Smooth muscle cell (in vitro differentiated cells): ENCODE results near the gene MTHFD1L. TPM values are rescaled to one million over a fixed set of nuclear protein-coding genes. Genes with fewer than 3 reads are reported as not detected.

Experiments
- DNase-seq: peaks from one replicate; lab custom pipeline; 2025; ENCODE audit not compliant: unreplicated experiment; lab: John Stamatoyannopoulos, UW
- H2AFZ ChIP-seq: fragments of 200-600 bp; sonication (generic); 2 replicates; pipeline ENCODE4 v1.6.0; 2016; ENCODE audit warnings: antibody characterized with exemption, low read depth, mild to moderate bottlenecking
- H3F3A ChIP-seq: fragments of 200-600 bp; sonication (generic); 2 replicates; pipeline ENCODE4 v1.6.0; 2017; ENCODE audit warnings: antibody characterized with exemption, low read depth
- H3K27ac ChIP-seq: fragments of 200-600 bp; sonication (generic); 2 replicates; pipeline ENCODE4 v1.5.1; 2016; ENCODE audit warnings: low read depth, mild to moderate bottlenecking
- H3K27me3 ChIP-seq: fragments of 200-600 bp; sonication (generic); 2 replicates; pipeline ENCODE4 v1.6.1; 2016; ENCODE audit warnings: low read depth, mild to moderate bottlenecking
- H3K36me3 ChIP-seq: fragments of 200-600 bp; sonication (generic); 2 replicates; pipeline ENCODE4 v1.5.1; 2016; ENCODE audit warnings: low read depth
- H3K4me1 ChIP-seq: fragments of 200-600 bp; sonication (generic); 2 replicates; pipeline ENCODE4 v1.5.1; 2016; ENCODE audit warnings: low read depth
- H3K4me2 ChIP-seq: fragments of 200-600 bp; sonication (generic); 2 replicates; pipeline ENCODE4 v1.6.0; 2016; ENCODE audit warnings: mild to moderate bottlenecking
- H3K4me3 ChIP-seq: fragments of 200-600 bp; sonication (generic); 2 replicates; pipeline ENCODE4 v1.5.1; 2016; ENCODE audit warnings: mild to moderate bottlenecking
- H3K79me2 ChIP-seq: fragments of 200-600 bp; sonication (generic); 2 replicates; pipeline ENCODE4 v1.6.0; 2016; ENCODE audit warnings: low read depth, mild to moderate bottlenecking
- H3K9ac ChIP-seq: fragments of 200-600 bp; sonication (generic); 2 replicates; pipeline ENCODE4 v1.6.0; 2016; ENCODE audit warnings: low read depth
- H3K9me3 ChIP-seq: fragments of 200-600 bp; sonication (generic); replicated peaks from 2 replicates; pipeline ENCODE4 v1.5.1; 2016; ENCODE audit warnings: low read depth
- H4K20me1 ChIP-seq: fragments of 200-600 bp; sonication (generic); 2 replicates; pipeline ENCODE4 v1.6.0; 2016; ENCODE audit warnings: low read depth
- WGBS: methylation state at CpG from one replicate; pipeline ENCODE4 v1.1.7; 2016; ENCODE audit warnings: low lambda C conversion rate; 5-methylcytosine and 5-hydroxymethylcytosine counted together
- polyA plus RNA-seq: library from polyadenylated mRNA; unstranded; fragments of >200 nt; fragmentation: Nextera tagmentation; extraction: Ambion mirVana; gene quantifications from 2 replicates; pipeline ENCODE4 v1.2.1, GENCODE V29; 2016
- total RNA-seq: library from RNA; depleted of rRNA; stranded (reverse); fragments of >200 nt; gene quantifications from 2 replicates; pipeline ENCODE4 v1.2.3, GENCODE V29; 2014
- TF ChIP-seq, protein P1 (sequence below): fragments of 200-600 bp; sonication (generic); IDR thresholded peaks from 2 replicates; pipeline ENCODE4 v1.5.1; 2017; ENCODE audit warnings: borderline replicate concordance, mild to moderate bottlenecking, antibody characterized with exemption; ENCODE audit not compliant: insufficient read depth, poor library complexity, severe bottlenecking

The MTHFD1L gene
- total and polyA plus RNA-seq, 2 experiments from 2014 or later: 35.9 to 46.2 TPM

DNA sequence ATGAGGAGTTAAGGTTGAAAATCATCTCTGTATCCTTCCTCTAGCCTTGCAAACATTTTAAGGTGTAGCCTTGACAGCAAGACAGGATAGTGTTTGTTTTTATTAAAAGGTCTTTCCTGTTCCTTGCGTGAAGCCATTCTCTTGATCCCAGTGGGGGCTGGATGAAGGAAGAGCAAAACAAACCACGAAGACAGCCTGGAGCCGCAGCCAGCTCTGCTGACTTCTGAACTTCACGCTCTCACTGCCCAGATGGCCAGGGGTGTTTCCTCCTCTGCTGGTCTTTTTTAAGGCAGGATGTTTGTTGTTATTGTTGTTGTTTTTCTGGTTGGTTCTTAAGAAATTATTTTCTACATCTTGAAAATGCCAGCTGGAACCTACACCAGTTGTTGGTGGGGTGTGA lies 156.4 kb downstream of the MTHFD1L start:
- TF ChIP-seq, protein P1, sequence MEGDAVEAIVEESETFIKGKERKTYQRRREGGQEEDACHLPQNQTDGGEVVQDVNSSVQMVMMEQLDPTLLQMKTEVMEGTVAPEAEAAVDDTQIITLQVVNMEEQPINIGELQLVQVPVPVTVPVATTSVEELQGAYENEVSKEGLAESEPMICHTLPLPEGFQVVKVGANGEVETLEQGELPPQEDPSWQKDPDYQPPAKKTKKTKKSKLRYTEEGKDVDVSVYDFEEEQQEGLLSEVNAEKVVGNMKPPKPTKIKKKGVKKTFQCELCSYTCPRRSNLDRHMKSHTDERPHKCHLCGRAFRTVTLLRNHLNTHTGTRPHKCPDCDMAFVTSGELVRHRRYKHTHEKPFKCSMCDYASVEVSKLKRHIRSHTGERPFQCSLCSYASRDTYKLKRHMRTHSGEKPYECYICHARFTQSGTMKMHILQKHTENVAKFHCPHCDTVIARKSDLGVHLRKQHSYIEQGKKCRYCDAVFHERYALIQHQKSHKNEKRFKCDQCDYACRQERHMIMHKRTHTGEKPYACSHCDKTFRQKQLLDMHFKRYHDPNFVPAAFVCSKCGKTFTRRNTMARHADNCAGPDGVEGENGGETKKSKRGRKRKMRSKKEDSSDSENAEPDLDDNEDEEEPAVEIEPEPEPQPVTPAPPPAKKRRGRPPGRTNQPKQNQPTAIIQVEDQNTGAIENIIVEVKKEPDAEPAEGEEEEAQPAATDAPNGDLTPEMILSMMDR: no peak
- Histone ChIP-seq H3K9ac (no peak overlapping the region), H3K27ac (no peak overlapping the region), H3K79me2 (no peaks in the 10 kb centered on the region), H3F3A (no peaks in the 10 kb centered on the region), H3K9me3 (no peaks in the 10 kb centered on the region), H3K36me3 (no peaks in the 10 kb centered on the region), H2AFZ (no peak overlapping the region), H4K20me1 (no peaks in the 10 kb centered on the region), H3K4me2 (no peak overlapping the region), H3K4me3 (no peak overlapping the region), H3K27me3 (no peaks in the 10 kb centered on the region), H3K4me1 (peaks cover 5% of the 10 kb centered on the region)
- WGBS: 29% methylated on average over 4 of the region's 4 CpGs
- no peak for DNase-seq

- Histone ChIP-seq H2AFZ (no peak overlapping the region), H3K4me1 (peaks cover 5% of the 10 kb centered on the region), H3K36me3 (no peaks in the 10 kb centered on the region), H3F3A (no peaks in the 10 kb centered on the region), H3K4me2 (no peak overlapping the region), H4K20me1 (no peaks in the 10 kb centered on the region), H3K9me3 (no peaks in the 10 kb centered on the region), H3K79me2 (no peaks in the 10 kb centered on the region), H3K9ac (no peak overlapping the region), H3K27me3 (no peaks in the 10 kb centered on the region), H3K4me3 (no peak overlapping the region), H3K27ac (no peak overlapping the region)
- no peak for DNase-seq
- WGBS: 71% methylated on average over 3 of the region's 3 CpGs
- TF ChIP-seq, protein P1: no peak
Measured at GRCh38 chr6:151022492-151022891, 157.0 kb downstream of the MTHFD1L start.

- H3K4me3 ChIP-seq: no peak overlapping the region
- no peak overlapping the region for H3K9ac ChIP-seq
- no peak overlapping the region for H2AFZ ChIP-seq
- TF ChIP-seq, protein P1: no peak
- no peaks in the 10 kb centered on the region for H3K79me2 ChIP-seq
- no peaks in the 10 kb centered on the region for H3F3A ChIP-seq
- H3K4me1 ChIP-seq: peaks cover 5% of the 10 kb centered on the region
- H3K27ac ChIP-seq: no peak overlapping the region
- no peak overlapping the region for H3K4me2 ChIP-seq
- WGBS: 96% methylated on average over 5 of the region's 5 CpGs
- H3K9me3 ChIP-seq: no peaks in the 10 kb centered on the region
- no peaks in the 10 kb centered on the region for H3K36me3 ChIP-seq
- DNase-seq: no peak
- H3K27me3 ChIP-seq: no peaks in the 10 kb centered on the region
- no peaks in the 10 kb centered on the region for H4K20me1 ChIP-seq
Measured at GRCh38 chr6:151023342-151023741, 157.8 kb downstream of the MTHFD1L start.

DNA sequence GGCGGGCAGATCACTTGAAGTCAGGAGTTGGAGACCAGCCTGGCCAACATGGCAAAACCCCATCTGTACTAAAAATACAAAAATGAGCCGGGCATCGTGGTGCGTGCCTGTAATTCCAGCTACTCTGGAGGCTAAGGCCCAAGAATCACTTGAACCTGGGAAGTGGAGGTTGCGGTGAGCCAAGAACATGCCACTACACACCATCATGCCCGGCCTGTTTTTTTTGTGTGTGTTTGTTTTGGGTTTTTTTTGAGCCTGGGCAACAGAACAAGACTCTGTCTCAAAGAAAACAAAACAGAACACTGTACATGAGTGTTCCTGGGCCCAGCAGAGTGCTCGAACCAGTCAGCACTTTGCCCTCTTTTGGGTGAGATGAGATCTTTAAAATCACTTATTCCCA lies 159.1 kb downstream of the MTHFD1L start:
- Histone ChIP-seq H3F3A (no peaks in the 10 kb centered on the region), H3K27ac (no peak overlapping the region), H4K20me1 (no peaks in the 10 kb centered on the region), H3K4me3 (no peak overlapping the region), H3K79me2 (no peaks in the 10 kb centered on the region), H3K36me3 (no peaks in the 10 kb centered on the region), H3K27me3 (no peaks in the 10 kb centered on the region), H2AFZ (no peak overlapping the region), H3K4me2 (no peak overlapping the region), H3K9ac (no peak overlapping the region), H3K4me1 (peaks cover 5% of the 10 kb centered on the region), H3K9me3 (no peaks in the 10 kb centered on the region)
- no peak for DNase-seq
- WGBS: 98% methylated on average over 7 of the region's 7 CpGs
- TF ChIP-seq, protein P1: no peak
